GM12874 (cell line): ENCODE results near the gene ARHGAP31.

ENCODE experiments used
- CTCF ChIP-seq: IDR thresholded peaks from 2 replicates; pipeline ENCODE4 v1.5.1; 2011; ENCODE audit warnings: low read depth, mild to moderate bottlenecking, control low read depth, low read length, moderate library complexity; ENCODE audit not compliant: insufficient read depth

Gene ARHGAP31

GRCh38 chr3:119297169-119297568 is 3.0 kb downstream of the ARHGAP31 start:
- no peak for TF ChIP-seq CTCF

- TF ChIP-seq CTCF: no peak
These were observed 4.4 kb downstream of the ARHGAP31 start for GRCh38 chr3:119298565-119298941.

GRCh38 chr3:119300991-119301391 is 6.8 kb downstream of the ARHGAP31 start:
- no peak for TF ChIP-seq CTCF

GRCh38 chr3:119301662-119302061 is 7.5 kb downstream of the ARHGAP31 start:
- TF ChIP-seq CTCF: no peak

GRCh38 chr3:119302697-119303551 is 8.7 kb downstream of the ARHGAP31 start:
- no peak for TF ChIP-seq CTCF

- no peak for TF ChIP-seq CTCF
These were observed 10.1 kb downstream of the ARHGAP31 start for GRCh38 chr3:119304201-119304713.

GRCh38 chr3:119305286-119305685 is 11.1 kb downstream of the ARHGAP31 start:
- TF ChIP-seq CTCF: no peak
